Bronchial epithelial cell (primary cell): ENCODE results near the gene ARHGAP42. TPM values are rescaled to one million over a fixed set of nuclear protein-coding genes. Genes with fewer than 3 reads are reported as not detected.

Source experiments
- DNase-seq: peaks from one replicate; pipeline ENCODE4 v3.0.0-alpha.2; 2010; ENCODE audit warnings: low read depth
- FAIRE-seq: peaks from 2 replicates; lab custom pipeline; 2011; peaks lifted over from hg19 to GRCh38; lab: Jason Lieb, UNC
- H3K27me3 ChIP-seq: 2 replicates; pipeline ENCODE4 v1.5.1; 2011; ENCODE audit warnings: low read length; ENCODE audit not compliant: control insufficient read depth, insufficient read depth
- H3K36me3 ChIP-seq: 2 replicates; pipeline ENCODE4 v1.5.1; 2011; ENCODE audit warnings: low read length; ENCODE audit not compliant: control insufficient read depth, insufficient read depth
- H3K4me3 ChIP-seq: 2 replicates; pipeline ENCODE4 v1.5.1; 2011; ENCODE audit warnings: mild to moderate bottlenecking, low read depth, low read length, control low read depth
- total RNA-seq: library from RNA; depleted of rRNA; stranded (reverse); fragments of >200 nt; gene quantifications from 2 replicates; pipeline ENCODE4 v1.2.1, GENCODE V29; 2014
- TF ChIP-seq, protein P1 (sequence below): IDR thresholded peaks from 2 replicates; pipeline ENCODE4 v1.5.1; 2011; ENCODE audit warnings: mild to moderate bottlenecking, moderate library complexity, low read length, control low read depth, inconsistent platforms; ENCODE audit not compliant: insufficient read depth, severe bottlenecking

Gene ARHGAP42
- total RNA-seq, 1 donor from 2014 or later, result 5.3 TPM

DNA sequence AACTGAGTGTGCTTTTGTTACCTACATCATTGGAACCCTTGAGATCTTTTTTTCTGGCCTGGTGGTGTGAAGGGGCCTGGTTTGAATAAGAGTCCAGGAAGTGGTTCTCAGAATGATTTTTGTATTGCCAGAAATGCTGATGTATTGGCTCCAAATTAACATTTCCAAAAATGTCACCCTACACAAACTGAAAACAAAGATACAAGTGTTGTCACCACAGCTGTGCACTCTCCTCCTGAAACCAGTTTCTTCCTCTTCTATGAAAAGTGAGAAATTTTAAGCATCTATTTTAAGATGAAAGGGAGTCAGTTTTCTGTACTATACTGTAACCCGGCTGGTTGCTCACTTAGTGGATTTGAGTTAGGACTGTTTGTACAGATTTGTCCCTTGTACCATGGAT is 223.7 kb downstream of the ARHGAP42 start:
- Histone ChIP-seq H3K27me3 (no peaks in the 10 kb centered on the region), H3K4me3 (no peak overlapping the region), H3K36me3 (no peaks in the 10 kb centered on the region)
- TF ChIP-seq, protein P1, sequence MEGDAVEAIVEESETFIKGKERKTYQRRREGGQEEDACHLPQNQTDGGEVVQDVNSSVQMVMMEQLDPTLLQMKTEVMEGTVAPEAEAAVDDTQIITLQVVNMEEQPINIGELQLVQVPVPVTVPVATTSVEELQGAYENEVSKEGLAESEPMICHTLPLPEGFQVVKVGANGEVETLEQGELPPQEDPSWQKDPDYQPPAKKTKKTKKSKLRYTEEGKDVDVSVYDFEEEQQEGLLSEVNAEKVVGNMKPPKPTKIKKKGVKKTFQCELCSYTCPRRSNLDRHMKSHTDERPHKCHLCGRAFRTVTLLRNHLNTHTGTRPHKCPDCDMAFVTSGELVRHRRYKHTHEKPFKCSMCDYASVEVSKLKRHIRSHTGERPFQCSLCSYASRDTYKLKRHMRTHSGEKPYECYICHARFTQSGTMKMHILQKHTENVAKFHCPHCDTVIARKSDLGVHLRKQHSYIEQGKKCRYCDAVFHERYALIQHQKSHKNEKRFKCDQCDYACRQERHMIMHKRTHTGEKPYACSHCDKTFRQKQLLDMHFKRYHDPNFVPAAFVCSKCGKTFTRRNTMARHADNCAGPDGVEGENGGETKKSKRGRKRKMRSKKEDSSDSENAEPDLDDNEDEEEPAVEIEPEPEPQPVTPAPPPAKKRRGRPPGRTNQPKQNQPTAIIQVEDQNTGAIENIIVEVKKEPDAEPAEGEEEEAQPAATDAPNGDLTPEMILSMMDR, result no peak
- FAIRE-seq (no peak), DNase-seq (no peak)

DNA sequence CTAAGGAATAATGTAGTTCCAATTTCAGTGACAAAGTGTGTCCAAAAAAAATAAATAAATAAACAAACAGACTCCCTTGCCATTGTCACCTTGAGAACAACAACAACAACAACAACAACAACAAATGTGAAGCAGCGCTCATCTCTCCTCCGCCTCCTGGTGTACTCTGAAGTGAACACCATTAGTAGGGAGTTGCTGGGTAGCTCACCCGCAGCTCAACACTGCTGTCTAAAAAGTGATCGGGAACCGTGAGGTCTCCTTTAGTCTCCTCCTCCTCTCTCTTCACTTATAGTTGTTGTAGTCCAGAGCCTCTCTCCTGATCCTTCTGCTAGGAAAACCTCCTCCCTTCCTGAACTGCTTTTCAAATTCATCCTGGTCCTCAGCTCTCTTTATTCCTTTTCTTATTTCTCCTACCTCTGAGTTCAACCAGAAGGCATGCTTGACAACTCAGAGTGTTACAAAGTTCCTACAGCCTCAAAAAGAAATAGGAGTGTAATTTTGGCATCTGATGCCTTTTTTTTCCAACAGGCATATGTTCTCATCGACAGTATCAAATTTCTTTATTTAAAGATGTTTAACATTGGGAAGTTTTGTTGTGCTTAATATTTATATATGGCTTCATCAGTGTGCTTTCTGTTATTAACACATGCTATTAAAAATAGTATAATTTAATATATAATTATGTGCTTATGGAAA is 227.5 kb downstream of the ARHGAP42 start:
- DNase-seq, result no peak
- H3K27me3 ChIP-seq, result no peaks in the 10 kb centered on the region
- FAIRE-seq, result no peak
- TF ChIP-seq, protein P1, result no peak
- no peak overlapping the region for H3K4me3 ChIP-seq
- no peaks in the 10 kb centered on the region for H3K36me3 ChIP-seq

DNA sequence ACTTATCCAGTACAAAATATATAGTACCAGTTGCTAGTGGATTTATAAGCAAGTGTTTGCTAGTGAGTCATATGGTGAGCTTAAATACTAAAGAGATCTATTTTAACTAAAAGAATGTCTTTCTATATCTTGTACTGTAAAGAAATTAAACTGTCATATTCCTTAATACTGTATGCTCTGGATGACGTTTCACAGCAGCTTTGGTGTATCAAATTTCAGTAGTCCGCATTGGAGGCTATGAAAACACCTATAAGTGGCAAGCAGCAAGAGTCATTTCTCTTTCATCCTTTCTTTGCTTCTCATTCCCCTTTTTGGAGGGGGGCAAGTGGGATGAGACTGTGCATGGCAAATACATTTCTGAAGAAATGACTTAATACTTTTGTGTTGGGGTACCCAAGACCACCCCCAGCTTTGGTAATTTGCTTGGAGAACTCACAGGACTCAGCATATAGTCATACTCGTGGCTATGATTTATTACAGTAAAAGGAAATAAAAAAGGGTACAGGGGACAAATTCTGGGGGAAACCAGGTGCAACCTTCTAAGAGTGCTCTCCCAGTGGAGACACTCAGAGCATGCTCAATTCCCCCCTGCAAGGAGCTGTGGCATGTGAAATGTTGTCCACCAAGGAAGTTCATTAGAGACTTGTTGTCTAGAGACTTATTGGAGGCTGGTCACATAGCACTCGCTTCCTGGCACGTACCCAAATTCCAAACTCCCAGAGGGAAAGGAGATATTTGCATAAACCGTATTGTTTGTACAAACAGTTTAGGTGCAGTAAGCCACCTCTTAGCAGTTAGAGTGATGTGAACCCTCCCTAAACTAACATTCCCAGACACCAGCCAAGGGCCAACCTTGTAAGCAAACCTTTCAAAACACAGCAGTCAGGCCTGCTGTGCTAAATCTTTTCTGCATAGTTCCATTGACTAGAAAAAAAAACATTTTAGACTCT is 231.7 kb downstream of the ARHGAP42 start:
- Histone ChIP-seq H3K27me3 (no peaks in the 10 kb centered on the region), H3K36me3 (no peaks in the 10 kb centered on the region), H3K4me3 (no peak overlapping the region)
- no peak for FAIRE-seq
- TF ChIP-seq, protein P1, result no peak
- peak; percentile 45 for DNase-seq

DNA sequence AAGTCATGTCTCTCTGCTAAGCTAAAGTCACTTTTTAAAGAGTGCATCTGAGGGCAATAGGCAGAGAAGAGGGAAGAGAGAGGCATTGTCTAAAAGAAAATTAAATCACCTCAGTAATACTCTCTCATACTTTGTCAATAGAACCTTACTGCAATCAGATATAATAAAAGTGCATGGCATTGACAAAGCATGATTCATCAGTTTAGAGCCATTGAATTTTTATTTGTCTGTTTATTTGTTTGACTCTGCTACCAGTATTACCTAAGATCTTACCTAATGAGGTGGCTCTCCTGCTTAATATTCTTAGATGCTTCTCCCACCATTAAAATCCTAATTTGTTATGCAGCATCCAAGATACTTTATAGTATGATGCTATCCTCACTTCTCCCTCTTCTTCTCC is 233.5 kb downstream of the ARHGAP42 start:
- FAIRE-seq (no peak), DNase-seq (peak; percentile 13)
- Histone ChIP-seq H3K27me3 (no peaks in the 10 kb centered on the region), H3K36me3 (no peaks in the 10 kb centered on the region), H3K4me3 (no peak overlapping the region)
- TF ChIP-seq, protein P1, result no peak

DNA sequence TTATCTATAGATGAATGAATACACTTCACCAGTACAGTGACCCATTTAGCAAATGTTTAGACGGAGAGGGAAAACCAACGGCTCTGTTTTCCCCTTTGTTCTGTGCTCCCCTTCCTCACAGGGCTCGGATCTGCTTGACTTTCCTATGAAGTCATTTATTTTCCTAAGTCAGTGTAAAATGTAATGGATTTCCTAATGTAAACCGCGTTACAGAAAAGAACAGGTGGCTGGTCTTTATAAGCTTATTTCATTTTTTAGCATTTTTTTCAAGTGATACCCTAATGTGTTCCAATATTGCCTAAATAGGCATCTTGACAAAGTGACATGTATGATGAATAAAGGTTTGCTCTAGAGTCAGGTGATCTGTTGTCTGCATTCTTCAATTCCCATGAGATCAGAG is 235.0 kb downstream of the ARHGAP42 start:
- H3K36me3 ChIP-seq, result no peaks in the 10 kb centered on the region
- no peaks in the 10 kb centered on the region for H3K27me3 ChIP-seq
- FAIRE-seq, result no peak
- H3K4me3 ChIP-seq, result no peak overlapping the region
- no peak for DNase-seq
- TF ChIP-seq, protein P1, result no peak
